GM19438 (cell line): Measurements from ENCODE around the gene LYPD8.

Experiments
- ATAC-seq: cut with Tn5 transposase; IDR thresholded peaks from one replicate; pipeline ENCODE4 v1.9.1; 2021; ENCODE audit warnings: low read depth; ENCODE audit not compliant: unreplicated experiment

LYPD8 gene

GRCh38 chr1:248703674-248704073 lies 51.9 kb downstream of the LYPD8 start:
- ATAC-seq, result no peak

- no peak for ATAC-seq
Measured at GRCh38 chr1:248702714-248703113, 52.8 kb downstream of the LYPD8 start, which contains the start of gene OR14I1. Gene OR14I1, minus strand, starts transcription at chr1:248702766.

GRCh38 chr1:248699099-248699498 lies 56.5 kb downstream of the LYPD8 start:
- ATAC-seq, result no peak

GRCh38 chr1:248697907-248698306 lies 57.7 kb downstream of the LYPD8 start:
- no peak for ATAC-seq

- no peak for ATAC-seq
Measured at GRCh38 chr1:248696774-248697173, 58.8 kb downstream of the LYPD8 start.

GRCh38 chr1:248696261-248696660 lies 59.3 kb downstream of the LYPD8 start:
- no peak for ATAC-seq

- ATAC-seq, result no peak
Measured at GRCh38 chr1:248695451-248696132, 60.0 kb downstream of the LYPD8 start.

GRCh38 chr1:248691567-248692155 lies 63.9 kb downstream of the LYPD8 start:
- no peak for ATAC-seq
